Effector memory CD4-positive, alpha-beta T cell (primary cell): Measurements from ENCODE around the gene EPYC.

Experiments used
- DNase-seq, 3 donors: peaks; one replicate each; pipeline ENCODE4 v3.0.0-alpha.2; 2020
- H3K27ac ChIP-seq: 2 replicates; pipeline ENCODE4 v1.7.0; 2013; ENCODE audit warnings: mild to moderate bottlenecking, low read length, moderate library complexity; ENCODE audit not compliant: insufficient read depth, poor library complexity, severe bottlenecking
- H3K27me3 ChIP-seq: replicated peaks from 2 replicates; pipeline ENCODE4 v1.7.0; 2013; ENCODE audit warnings: mild to moderate bottlenecking, low read length; ENCODE audit not compliant: insufficient read depth, control insufficient read depth, poor library complexity, severe bottlenecking
- H3K36me3 ChIP-seq: 2 replicates; pipeline ENCODE4 v1.7.0; 2013; ENCODE audit warnings: mild to moderate bottlenecking, low read length, moderate library complexity; ENCODE audit not compliant: control insufficient read depth, insufficient read depth
- H3K4me1 ChIP-seq: 2 replicates; pipeline ENCODE4 v1.7.0; 2013; ENCODE audit warnings: low read length, mild to moderate bottlenecking; ENCODE audit not compliant: control insufficient read depth, insufficient read depth, poor library complexity, severe bottlenecking
- H3K4me3 ChIP-seq: 2 replicates; pipeline ENCODE4 v1.7.0; 2013; ENCODE audit warnings: low read length, low read depth, mild to moderate bottlenecking; ENCODE audit not compliant: insufficient read depth, poor library complexity, severe bottlenecking
- H3K9me3 ChIP-seq: 2 replicates; pipeline ENCODE4 v1.7.0; 2013; ENCODE audit warnings: mild to moderate bottlenecking, low read length, moderate library complexity; ENCODE audit not compliant: control insufficient read depth

EPYC gene

GRCh38 chr12:90921536-90921935 is 83.2 kb downstream of the EPYC start:
- DNase-seq = no peak
- Histone ChIP-seq H3K4me1 (no peaks in the 10 kb centered on the region), H3K4me3 (no peak overlapping the region), H3K27ac (no peak overlapping the region), H3K36me3 (no peaks in the 10 kb centered on the region), H3K27me3 (no peaks in the 10 kb centered on the region), H3K9me3 (no peaks in the 10 kb centered on the region)

DNA sequence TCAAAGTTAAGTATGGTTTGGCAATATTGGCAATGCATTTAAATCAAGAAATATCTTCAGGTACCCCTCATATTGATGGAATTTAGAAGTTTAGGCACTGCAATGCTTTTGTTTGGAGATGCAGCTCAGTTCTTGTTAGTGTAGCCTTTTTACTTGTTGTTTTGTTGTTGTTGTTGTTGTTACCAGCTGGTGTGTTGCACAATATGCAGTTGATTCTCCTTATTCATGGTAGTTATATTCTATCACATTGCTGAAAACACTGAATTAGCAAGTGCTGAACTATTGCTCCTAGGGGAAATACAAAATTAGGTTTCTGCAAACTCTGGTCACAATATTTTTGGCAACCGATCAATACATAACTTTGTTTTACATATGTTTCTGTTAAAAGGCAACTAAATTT is 84.5 kb downstream of the EPYC start:
- Histone ChIP-seq H3K36me3 (no peaks in the 10 kb centered on the region), H3K27me3 (no peaks in the 10 kb centered on the region), H3K4me1 (no peaks in the 10 kb centered on the region), H3K4me3 (no peak overlapping the region), H3K27ac (no peak overlapping the region), H3K9me3 (no peaks in the 10 kb centered on the region)
- DNase-seq = no peak

DNA sequence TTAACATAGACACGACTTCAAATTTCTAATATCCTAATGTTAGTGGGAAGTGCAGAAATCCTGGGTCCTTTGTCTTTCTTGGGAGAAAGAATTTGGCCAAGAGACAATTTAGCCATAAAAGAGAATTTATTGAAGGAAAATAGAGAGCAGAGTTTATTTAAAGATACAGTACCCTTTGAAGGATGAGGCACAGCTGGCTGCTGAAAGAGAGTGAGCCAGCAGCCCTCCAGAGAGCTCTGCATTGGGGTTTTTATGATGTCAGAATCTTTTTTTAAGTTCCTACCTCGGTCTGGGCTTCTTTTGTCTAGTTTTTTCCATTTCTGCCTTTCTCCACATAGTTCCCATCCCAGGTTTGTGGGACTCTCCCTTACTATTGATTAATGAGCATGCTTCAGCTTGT is 87.3 kb downstream of the EPYC start:
- no peak for DNase-seq
- no peaks in the 10 kb centered on the region for H3K9me3 ChIP-seq
- no peaks in the 10 kb centered on the region for H3K4me1 ChIP-seq
- no peak overlapping the region for H3K27ac ChIP-seq
- no peak overlapping the region for H3K4me3 ChIP-seq
- H3K27me3 ChIP-seq = no peaks in the 10 kb centered on the region
- no peaks in the 10 kb centered on the region for H3K36me3 ChIP-seq

DNA sequence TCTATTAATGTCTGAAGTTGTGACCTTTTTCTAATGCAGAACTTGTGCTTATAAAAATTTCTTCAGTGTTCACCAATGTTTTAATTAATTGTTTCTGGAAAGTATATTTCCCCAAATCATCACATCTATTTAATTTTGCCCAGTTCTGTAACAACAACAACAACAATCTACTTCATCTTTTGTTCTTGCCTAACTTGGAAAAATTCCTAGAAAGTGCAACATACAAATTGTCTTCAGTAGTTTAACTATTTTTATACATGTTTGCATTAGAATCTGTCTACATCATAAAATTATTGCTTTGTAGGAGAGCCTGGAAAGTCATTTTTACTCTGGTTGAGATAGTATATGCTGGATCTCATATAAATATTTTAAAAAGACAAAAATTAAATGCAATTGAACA is 88.3 kb downstream of the EPYC start:
- Histone ChIP-seq H3K4me3 (no peak overlapping the region), H3K4me1 (no peaks in the 10 kb centered on the region), H3K27ac (no peak overlapping the region), H3K9me3 (no peaks in the 10 kb centered on the region), H3K36me3 (no peaks in the 10 kb centered on the region), H3K27me3 (no peaks in the 10 kb centered on the region)
- no peak for DNase-seq

DNA sequence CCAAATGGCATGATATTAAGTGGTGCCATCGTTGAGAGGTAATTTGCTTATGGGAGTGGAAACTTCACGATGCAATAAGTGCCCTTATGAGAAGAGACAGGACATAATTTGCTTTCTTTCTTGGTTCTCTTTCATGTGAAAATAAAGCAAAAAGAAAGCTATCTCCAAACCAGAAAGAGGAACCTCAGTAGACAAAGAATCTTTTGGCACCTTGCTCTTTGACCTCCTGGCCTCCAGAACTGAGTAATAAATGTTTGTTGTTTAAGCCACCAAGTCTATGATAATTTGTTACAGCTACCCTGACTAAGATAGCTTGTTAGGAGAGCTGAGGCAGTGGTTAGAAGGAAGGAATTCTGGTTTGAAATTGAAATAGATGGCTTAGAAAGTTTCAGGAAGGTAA is 89.4 kb downstream of the EPYC start:
- no peaks in the 10 kb centered on the region for H3K4me1 ChIP-seq

More for the DNA sequence above, 89.4 kb downstream of the EPYC start:
- no peaks in the 10 kb centered on the region for H3K36me3 ChIP-seq
- no peak for DNase-seq
- H3K4me3 ChIP-seq = no peak overlapping the region
- no peaks in the 10 kb centered on the region for H3K9me3 ChIP-seq
- no peak overlapping the region for H3K27ac ChIP-seq
- no peaks in the 10 kb centered on the region for H3K27me3 ChIP-seq
